ENCODE measurements around the gene PHACTR3.

PHACTR3 gene

GRCh38 chr20:59588236-59588855 lies 16.0 kb upstream of the PHACTR3 start:
- FAIRE-seq (no peak), DNase-seq (ENCODE audit: low spot score) (no peak)

- FAIRE-seq (no peak), DNase-seq (ENCODE audit: low spot score) (no peak)
Observed at GRCh38 chr20:59589086-59589684, 15.2 kb upstream of the PHACTR3 start.

- FAIRE-seq: no peak
Observed at GRCh38 chr20:59591061-59591460, 13.3 kb upstream of the PHACTR3 start.

GRCh38 chr20:59596690-59597089 lies 7.7 kb upstream of the PHACTR3 start:
- FAIRE-seq (no peak), DNase-seq (ENCODE audit: low spot score) (no peak)

More at GRCh38 chr20:59591061-59591460, 13.3 kb upstream of the PHACTR3 start:
- DNase-seq (ENCODE audit: low spot score): no peak

GRCh38 chr20:59597240-59597639 lies 7.1 kb upstream of the PHACTR3 start:
- DNase-seq (ENCODE audit: low spot score) (no peak), FAIRE-seq (no peak)

DNA sequence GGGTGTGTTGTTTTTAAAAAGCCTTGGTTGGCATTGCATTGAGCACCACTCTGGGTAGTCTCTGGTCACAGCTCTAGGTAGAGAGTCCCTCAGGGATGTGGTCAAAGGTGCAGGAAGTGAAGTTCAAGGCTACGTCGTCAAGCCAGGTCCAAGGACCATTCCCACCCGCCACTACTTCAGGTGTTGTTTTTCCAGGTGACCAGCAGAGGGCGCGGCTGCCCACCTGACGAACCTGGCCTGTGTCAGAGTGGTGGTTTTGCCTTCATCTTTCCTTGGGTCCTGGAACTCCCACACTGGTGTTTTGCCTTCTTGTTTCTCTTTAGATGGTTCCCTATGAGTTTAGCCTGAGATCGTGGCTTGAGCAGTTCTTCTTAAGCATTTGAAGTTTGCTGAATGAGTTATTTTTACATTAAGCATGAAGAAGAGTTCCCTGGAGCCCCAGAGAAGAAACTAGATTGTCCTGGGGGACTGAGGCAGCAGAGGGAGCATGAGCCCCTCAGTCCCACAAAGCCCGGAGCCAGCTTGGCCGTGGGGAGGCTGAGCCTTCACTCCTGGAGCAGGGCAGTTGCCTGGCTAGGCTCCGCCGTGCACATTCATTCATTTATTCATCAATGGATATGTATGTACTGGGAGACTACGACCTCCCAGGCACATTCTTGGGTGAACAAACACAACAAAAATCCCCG lies 5.6 kb upstream of the PHACTR3 start:
- peak; percentile 89 for DNase-seq (ENCODE audit: low spot score)

DNA sequence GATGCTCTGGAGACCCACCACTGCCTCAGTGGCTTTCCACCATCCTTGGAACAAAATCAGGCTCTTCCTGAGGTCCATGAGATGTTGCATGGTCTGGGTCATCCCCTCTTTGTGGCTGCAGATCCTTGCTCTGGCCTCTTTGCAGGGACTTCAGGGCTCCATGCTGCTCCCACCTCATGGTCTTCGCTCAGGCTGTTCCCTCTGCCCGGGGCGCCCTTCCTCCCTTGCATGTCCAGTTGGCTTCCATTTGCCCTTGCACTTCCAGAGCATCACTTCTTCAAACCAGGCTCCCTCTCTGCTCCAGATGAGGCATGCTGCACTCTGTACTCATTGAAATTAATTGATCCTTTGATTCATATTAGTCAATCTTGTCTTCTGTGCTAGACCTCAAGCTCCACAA lies 4.4 kb upstream of the PHACTR3 start:
- FAIRE-seq (no peak), DNase-seq (ENCODE audit: low spot score) (no peak)

More for the DNA sequence above, 5.6 kb upstream of the PHACTR3 start:
- FAIRE-seq: peak; percentile 96

GRCh38 chr20:59600472-59600871 lies 3.9 kb upstream of the PHACTR3 start:
- FAIRE-seq: peak; percentile 35
- DNase-seq (ENCODE audit: low spot score): no peak

DNA sequence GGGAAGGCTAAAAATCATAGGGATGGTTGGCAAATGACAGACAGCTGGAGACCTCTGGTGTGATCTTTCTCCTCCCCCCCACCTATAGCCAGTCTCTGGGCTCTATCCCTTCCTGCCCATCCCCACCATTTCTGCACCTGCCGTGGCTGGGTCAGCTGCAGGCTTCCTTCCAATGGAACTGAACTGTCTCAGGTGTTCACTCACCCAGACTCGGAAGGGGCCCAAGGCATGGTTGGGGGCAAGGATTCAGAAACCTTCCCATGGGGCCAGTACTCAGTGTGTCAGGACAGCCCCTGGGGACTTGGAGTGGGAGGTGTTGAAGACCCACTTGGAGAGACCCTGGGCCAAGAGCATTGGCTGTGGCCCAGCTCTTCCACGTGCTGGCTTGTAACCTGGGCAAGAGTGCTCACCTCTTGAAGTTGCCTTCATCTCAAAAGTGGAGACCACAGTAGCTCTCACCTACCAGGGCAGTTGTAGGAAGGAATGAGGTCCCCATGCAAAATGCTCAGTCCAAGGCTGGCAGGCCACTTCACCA lies 1.7 kb upstream of the PHACTR3 start:
- FAIRE-seq (no peak), DNase-seq (ENCODE audit: low spot score) (no peak)

DNA sequence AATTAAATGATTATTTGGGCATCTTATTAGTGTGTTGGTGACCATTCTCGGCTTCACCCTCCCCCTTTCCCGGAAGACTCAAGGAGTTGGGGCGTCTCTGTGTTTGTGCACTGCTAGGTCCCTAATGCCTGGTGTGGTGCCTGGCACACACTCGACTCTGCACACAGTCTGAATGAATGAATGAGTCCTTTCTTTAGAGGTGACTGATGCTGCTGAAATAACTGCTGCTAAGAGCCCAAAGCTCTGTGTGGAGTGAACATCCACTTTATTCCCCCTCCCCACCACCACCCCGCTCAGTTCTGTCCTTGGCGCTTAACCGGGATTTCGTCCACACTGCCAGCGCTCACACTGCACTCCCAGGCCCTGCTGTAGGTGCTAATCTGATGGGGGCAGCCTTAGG lies 1.2 kb upstream of the PHACTR3 start:
- DNase-seq (ENCODE audit: low spot score) (no peak), FAIRE-seq (no peak)

DNA sequence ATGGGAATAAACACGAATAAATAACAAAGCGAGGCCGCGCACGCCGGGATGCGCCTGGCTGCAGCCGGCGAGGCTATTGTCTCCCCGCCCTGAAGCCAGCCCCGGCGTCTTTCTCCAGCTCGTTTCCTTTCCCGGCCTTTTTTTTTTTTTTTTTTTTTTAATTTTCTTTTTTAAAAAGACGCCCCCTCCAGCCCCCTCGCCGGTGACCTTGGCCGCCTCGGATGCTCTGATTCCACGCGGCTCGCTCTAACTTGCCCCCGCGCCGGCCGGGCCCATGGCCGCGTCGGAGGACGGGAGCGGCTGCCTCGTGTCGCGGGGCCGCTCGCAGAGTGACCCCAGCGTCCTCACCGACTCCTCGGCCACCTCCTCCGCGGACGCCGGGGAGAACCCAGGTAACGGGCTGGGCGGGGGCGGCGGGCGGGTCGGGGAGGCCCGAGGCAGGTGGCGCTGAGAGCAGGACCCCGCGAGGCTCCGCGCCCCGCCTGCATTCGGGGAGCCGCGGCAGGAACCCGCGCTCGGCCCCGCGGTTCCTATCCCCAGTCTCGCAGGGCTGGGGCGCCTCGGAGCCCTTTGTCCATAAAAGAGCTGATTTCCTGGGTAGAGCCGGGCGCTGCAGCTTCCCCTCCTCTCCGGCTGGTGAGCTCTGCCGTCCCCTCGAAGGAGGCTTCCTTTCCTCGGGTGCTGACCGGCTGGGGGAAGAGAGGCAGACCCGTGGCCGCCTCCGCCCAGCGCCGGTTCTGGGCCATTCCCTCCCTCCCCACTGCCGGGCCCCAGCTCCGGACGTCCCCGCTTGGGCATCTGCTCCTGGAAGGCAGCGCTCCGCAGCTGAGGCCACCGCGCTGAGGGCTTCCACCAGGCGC lies 631 bp downstream of the PHACTR3 start:
- FAIRE-seq (peak; percentile 20), DNase-seq (ENCODE audit: low spot score) (peak; percentile 67)

DNA sequence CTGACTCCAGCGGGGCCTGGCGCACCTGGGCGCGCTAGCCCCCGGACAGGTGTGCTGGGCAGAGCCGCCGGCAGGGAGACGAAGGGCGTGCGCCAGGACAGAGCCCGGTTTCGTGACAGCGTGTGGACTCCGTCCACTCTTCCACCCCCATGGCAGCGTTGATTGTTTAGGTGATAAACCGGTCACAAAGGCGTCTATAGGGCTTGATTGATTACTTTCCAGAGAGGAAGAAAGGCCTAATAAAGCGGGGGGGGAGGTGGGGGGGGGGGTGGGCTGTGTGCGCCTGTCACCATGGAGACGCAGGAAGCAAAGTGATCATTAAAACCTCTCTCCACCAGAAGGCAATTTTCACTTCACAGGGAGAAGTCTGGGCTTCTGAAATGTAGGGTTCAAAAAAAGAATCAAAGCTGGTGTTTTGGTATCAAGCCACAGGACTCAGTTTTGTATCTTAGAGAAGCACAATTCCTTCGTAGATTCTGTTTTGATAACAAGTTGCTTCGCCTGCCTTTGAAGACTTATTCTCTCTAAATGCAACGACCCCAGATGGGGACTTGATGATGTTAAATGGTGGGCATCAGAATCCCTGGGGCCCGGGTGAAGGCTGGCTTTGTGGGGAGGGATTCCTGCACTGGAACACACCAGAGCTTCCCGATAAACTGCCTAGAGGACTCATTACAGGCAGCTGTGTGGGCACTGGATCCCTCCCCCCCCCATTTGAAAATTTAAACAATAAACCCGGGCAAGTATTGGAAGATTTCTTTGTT lies 1.4 kb downstream of the PHACTR3 start:
- DNase-seq (ENCODE audit: low spot score) (no peak), FAIRE-seq (peak; percentile 5)

DNA sequence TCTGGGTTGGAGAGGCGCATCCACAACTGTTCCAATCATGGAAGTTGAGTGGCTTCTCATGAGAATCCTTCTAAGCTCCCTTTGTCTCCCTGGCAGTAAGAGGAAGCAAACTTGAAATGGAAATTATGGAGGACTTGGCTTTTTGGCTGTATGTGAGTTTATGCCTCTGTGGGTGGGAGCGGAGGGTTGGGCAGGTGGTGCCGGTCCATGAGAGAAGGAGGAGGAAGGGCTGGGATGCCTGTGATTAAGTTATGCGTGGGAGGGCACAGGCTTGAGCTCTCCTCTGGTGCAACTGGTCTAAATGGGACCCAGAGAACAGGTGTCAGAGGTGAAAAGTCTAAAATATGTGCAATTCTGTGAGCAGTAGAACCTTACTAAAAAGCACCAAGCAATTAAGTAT lies 2.2 kb downstream of the PHACTR3 start:
- peak; percentile 37 for FAIRE-seq
- no peak for DNase-seq (ENCODE audit: low spot score)

GRCh38 chr20:59608396-59608795 lies 4.1 kb downstream of the PHACTR3 start:
- no peak for DNase-seq (ENCODE audit: low spot score)
- FAIRE-seq: no peak

GRCh38 chr20:59608871-59609270 lies 4.5 kb downstream of the PHACTR3 start:
- no peak for DNase-seq (ENCODE audit: low spot score)
- no peak for FAIRE-seq

DNA sequence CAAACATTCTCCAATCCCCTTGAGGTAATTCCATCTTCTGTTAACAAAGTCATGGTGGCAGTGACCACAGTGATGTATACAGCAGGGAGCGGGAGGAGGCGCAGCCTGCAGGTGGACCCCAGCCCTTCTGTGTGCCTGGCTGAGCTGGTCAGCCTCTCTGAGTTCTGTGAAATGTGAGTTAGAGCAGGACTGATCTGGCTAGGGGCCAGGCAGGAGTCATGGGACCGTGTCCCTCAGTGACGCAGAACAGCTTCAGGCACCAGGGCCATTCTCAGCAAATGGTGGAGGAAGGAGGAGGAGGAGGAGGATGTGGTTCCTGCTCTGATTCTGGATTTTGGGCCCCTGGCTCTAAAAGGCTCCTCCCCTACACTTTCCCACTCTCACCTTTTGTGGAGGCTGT lies 6.9 kb downstream of the PHACTR3 start:
- FAIRE-seq (no peak), DNase-seq (ENCODE audit: low spot score) (no peak)

GRCh38 chr20:59613861-59614260 lies 9.5 kb downstream of the PHACTR3 start:
- DNase-seq (ENCODE audit: low spot score) (no peak), FAIRE-seq (no peak)

DNA sequence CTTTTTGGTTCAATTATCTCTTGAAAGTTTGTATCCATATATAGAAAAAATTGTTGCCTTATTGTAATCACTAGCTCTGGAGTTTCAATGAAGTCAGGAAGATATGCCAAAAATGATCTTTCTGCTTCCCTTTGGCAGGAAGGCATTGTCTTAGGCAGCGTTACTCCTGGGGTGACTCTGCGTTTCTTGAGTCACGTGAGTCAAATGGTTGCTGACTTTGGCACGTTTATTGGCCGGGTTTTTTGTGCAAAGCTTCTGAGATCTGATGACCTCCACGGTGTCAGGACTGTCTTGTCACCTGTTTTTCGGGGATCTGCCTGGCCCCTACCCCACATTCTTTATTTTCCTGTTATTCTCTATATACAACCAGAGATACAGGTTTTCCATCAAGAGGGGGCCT lies 10.4 kb downstream of the PHACTR3 start:
- DNase-seq (ENCODE audit: low spot score): no peak
- FAIRE-seq: no peak

GRCh38 chr20:59616306-59616705 lies 12.0 kb downstream of the PHACTR3 start:
- FAIRE-seq: no peak
- no peak for DNase-seq (ENCODE audit: low spot score)

GRCh38 chr20:59617221-59617620 lies 12.9 kb downstream of the PHACTR3 start:
- FAIRE-seq (no peak), DNase-seq (ENCODE audit: low spot score) (no peak)

- DNase-seq (ENCODE audit: low spot score): no peak
- no peak for FAIRE-seq
Observed at GRCh38 chr20:59618131-59618530, 13.8 kb downstream of the PHACTR3 start.
